ENCODE measurements around the gene CYP24A1.

CYP24A1 gene

GRCh38 chr20:54138427-54138826, 35.4 kb downstream of the CYP24A1 start:
- TF ChIP-seq CTCF (IDR thresholded peaks at IDR 0.05; ENCODE audit: low read length): no peak
- no peak overlapping the region for H2AFZ ChIP-seq (ENCODE audit: low read length)
- no peaks in the 10 kb centered on the region for H4K20me1 ChIP-seq (ENCODE audit: insufficient read depth, low read length)
- no peak overlapping the region for H3K27ac ChIP-seq (ENCODE audit: low read depth, low read length, poor library complexity, severe bottlenecking)
- no peaks in the 10 kb centered on the region for H3K9me2 ChIP-seq (ENCODE audit: low read depth, low read length)
- H3K9ac ChIP-seq (ENCODE audit: low read length): no peak overlapping the region
- no peak overlapping the region for H3K4me2 ChIP-seq (ENCODE audit: low read length)
- no peaks in the 10 kb centered on the region for H3K36me3 ChIP-seq (ENCODE audit: insufficient read depth, low read length)
- no peaks in the 10 kb centered on the region for H3K4me1 ChIP-seq (ENCODE audit: insufficient read depth, low read length, severe bottlenecking)
- H3K27me3 ChIP-seq (ENCODE audit: insufficient read depth, low read length): no peaks in the 10 kb centered on the region; the same call in none of the 2 replicates
- no peak overlapping the region for H3K4me3 ChIP-seq (ENCODE audit: low read depth, low read length, poor library complexity, severe bottlenecking)
- no peaks in the 10 kb centered on the region for H3K9me3 ChIP-seq (ENCODE audit: low read length)
- no peaks in the 10 kb centered on the region for H3F3A ChIP-seq (ENCODE audit: insufficient read depth, low read length)
- no peaks in the 10 kb centered on the region for H3K79me2 ChIP-seq (ENCODE audit: insufficient read depth, low read length)

- H3K4me3 ChIP-seq (ENCODE audit: low read depth, low read length, poor library complexity, severe bottlenecking): no peak overlapping the region
- H3K27ac ChIP-seq (ENCODE audit: low read depth, low read length, poor library complexity, severe bottlenecking): no peak overlapping the region
- no peaks in the 10 kb centered on the region for H3K36me3 ChIP-seq (ENCODE audit: insufficient read depth, low read length)
- no peak overlapping the region for H3K9ac ChIP-seq (ENCODE audit: low read length)
- no peaks in the 10 kb centered on the region for H3F3A ChIP-seq (ENCODE audit: insufficient read depth, low read length)
- H2AFZ ChIP-seq (ENCODE audit: low read length): no peak overlapping the region
- H3K9me3 ChIP-seq (ENCODE audit: low read length): no peaks in the 10 kb centered on the region
- H3K27me3 ChIP-seq (ENCODE audit: insufficient read depth, low read length): no peaks in the 10 kb centered on the region; the same call in none of the 2 replicates
- H3K79me2 ChIP-seq (ENCODE audit: insufficient read depth, low read length): no peaks in the 10 kb centered on the region
- H3K4me2 ChIP-seq (ENCODE audit: low read length): no peak overlapping the region
- H4K20me1 ChIP-seq (ENCODE audit: insufficient read depth, low read length): no peaks in the 10 kb centered on the region
- TF ChIP-seq CTCF (IDR thresholded peaks at IDR 0.05; ENCODE audit: low read length) (no peak), EZH2 (IDR thresholded peaks at IDR 0.05; ENCODE audit: borderline replicate concordance, low read length) (no peak)
- H3K4me1 ChIP-seq (ENCODE audit: insufficient read depth, low read length, severe bottlenecking): no peaks in the 10 kb centered on the region
- H3K9me2 ChIP-seq (ENCODE audit: low read depth, low read length): no peaks in the 10 kb centered on the region
Measured at GRCh38 chr20:54137115-54137514, 36.7 kb downstream of the CYP24A1 start.

- H3K9me3 ChIP-seq (ENCODE audit: low read length): no peaks in the 10 kb centered on the region
- H3K9me2 ChIP-seq (ENCODE audit: low read depth, low read length): no peaks in the 10 kb centered on the region
- H3F3A ChIP-seq (ENCODE audit: insufficient read depth, low read length): no peaks in the 10 kb centered on the region
- no peak overlapping the region for H3K9ac ChIP-seq (ENCODE audit: low read length)
- no peak overlapping the region for H3K4me3 ChIP-seq (ENCODE audit: low read depth, low read length, poor library complexity, severe bottlenecking)
- no peaks in the 10 kb centered on the region; the same call in none of the 2 replicates for H3K27me3 ChIP-seq (ENCODE audit: insufficient read depth, low read length)
- H3K36me3 ChIP-seq (ENCODE audit: insufficient read depth, low read length): no peaks in the 10 kb centered on the region
- no peaks in the 10 kb centered on the region for H3K79me2 ChIP-seq (ENCODE audit: insufficient read depth, low read length)
- no peaks in the 10 kb centered on the region for H3K4me1 ChIP-seq (ENCODE audit: insufficient read depth, low read length, severe bottlenecking)
- H3K27ac ChIP-seq (ENCODE audit: low read depth, low read length, poor library complexity, severe bottlenecking): no peak overlapping the region
- H2AFZ ChIP-seq (ENCODE audit: low read length): no peak overlapping the region
- H4K20me1 ChIP-seq (ENCODE audit: insufficient read depth, low read length): no peaks in the 10 kb centered on the region
- no peak for TF ChIP-seq CTCF (IDR thresholded peaks at IDR 0.05; ENCODE audit: low read length)
- no peak for TF ChIP-seq EZH2 (IDR thresholded peaks at IDR 0.05; ENCODE audit: borderline replicate concordance, low read length)
- no peak overlapping the region for H3K4me2 ChIP-seq (ENCODE audit: low read length)
Measured at GRCh38 chr20:54134445-54135220, 39.2 kb downstream of the CYP24A1 start.
